Measurements from ENCODE around the gene TMPRSS9.
"Not testable (repeated sequence)": the region's sequence is repeated elsewhere in the genome, so short reads cannot be mapped to it uniquely, and the experiment has no call there.

Gene TMPRSS9

GRCh38 chr19:2454199-2454961 is 94.3 kb downstream of the TMPRSS9 start:
- Mint-ChIP-seq H3K36me3 (ENCODE audit: low read depth) (peaks cover 16% of the 10 kb centered on the region), H3K27ac (peak overlapping the region; percentile 72), H3K4me1 (ENCODE audit: low read depth) (peaks cover 8% of the 10 kb centered on the region), H3K4me3 (peak overlapping the region; percentile 85), H3K9me3 (no peaks in the 10 kb centered on the region), H3K27me3 (ENCODE audit: low read depth) (no peaks in the 10 kb centered on the region)
- DNase-seq (ENCODE audit: low spot score) = no peak

DNA sequence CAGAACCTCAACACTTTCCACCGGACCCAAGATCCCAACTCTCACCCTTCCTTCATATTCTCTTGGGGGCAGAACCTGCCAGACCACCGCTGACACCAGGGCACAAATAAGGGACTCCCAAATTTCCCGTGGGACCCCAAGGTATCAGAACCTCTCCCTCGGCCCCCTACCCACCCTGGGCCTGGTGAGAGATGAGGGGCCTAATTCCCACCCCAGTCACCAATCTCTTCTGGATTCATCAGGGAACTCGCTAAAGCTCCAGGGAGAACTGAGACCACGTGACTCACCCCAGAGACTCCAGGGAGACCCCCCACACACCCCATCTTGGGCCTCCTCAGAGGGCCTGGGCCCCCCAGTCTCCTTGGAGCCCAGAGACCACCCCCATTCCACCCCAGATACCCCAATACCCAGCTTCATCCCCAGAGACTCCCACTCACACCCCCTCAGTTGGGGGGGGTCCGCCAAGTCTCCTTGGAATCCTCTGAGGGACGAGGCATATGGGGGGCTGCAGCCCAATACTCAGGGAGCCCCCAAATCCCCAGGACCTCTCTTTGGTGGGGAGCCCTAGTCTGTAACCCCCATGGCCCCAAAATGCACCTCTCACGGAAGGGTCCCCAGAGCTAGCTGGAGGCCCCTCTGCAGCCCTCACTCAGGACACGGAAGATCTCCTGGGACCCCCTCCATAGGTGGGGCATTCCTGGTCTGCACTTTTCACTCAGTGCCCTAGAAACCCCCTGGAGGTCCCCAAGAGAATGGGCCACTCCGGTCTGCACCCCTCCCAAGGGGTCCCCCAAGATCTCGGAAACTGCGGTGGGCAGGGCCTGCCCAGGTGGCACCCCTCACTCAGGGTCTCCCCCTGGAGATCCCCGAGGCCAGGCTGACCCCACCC is 95.1 kb downstream of the TMPRSS9 start:
- peaks cover 13% of the 10 kb centered on the region for H3K36me3 Mint-ChIP-seq (ENCODE audit: low read depth)
- peaks cover 8% of the 10 kb centered on the region for H3K4me1 Mint-ChIP-seq (ENCODE audit: low read depth)
- peak overlapping the region; percentile 85 for H3K4me3 Mint-ChIP-seq
- H3K9me3 Mint-ChIP-seq = no peaks in the 10 kb centered on the region
- no peaks in the 10 kb centered on the region for H3K27me3 Mint-ChIP-seq (ENCODE audit: low read depth)
- H3K27ac Mint-ChIP-seq = peak overlapping the region; percentile 72
- DNase-seq (ENCODE audit: low spot score) = no peak

GRCh38 chr19:2455851-2456570 is 95.9 kb downstream of the TMPRSS9 start:
- Mint-ChIP-seq H3K4me3 (peak overlapping the region; percentile 85), H3K4me1 (ENCODE audit: low read depth) (peaks cover 10% of the 10 kb centered on the region), H3K27ac (peak overlapping the region; percentile 85), H3K27me3 (ENCODE audit: low read depth) (no peaks in the 10 kb centered on the region), H3K36me3 (ENCODE audit: low read depth) (peaks cover 11% of the 10 kb centered on the region), H3K9me3 (no peaks in the 10 kb centered on the region)
- peak; percentile 45 for DNase-seq (ENCODE audit: low spot score)

DNA sequence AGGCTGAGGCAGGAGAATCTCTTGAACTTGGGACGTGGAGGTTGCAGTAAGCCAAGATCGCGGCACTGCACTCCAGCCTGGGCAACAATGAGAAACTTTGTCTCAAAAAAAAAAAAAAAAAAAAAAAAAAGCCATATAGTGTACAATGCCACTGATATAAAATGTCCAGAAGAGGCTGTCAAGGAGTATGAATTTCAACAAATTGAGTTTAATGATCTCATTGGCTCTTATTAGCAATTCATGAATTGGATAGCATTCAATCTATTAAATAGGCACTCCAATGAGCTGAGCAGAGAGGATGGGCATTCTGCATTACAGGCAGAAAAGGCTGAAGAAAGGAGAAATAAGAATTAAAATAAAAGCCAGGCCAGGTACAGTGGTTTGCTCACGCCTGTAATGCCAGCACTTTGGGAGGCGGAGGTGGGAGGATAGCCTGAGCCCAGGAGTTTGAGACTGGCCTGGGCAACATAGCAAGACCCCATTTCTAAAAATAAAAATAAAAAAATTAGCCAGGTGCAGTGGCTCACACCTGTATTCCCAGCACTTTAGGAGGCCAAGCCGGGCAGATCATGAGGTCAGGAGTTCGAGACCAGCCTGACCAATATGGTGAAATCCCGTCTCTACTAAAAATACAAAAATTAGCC is 97.5 kb downstream of the TMPRSS9 start:
- no peak for DNase-seq (ENCODE audit: low spot score)
- H3K36me3 Mint-ChIP-seq (ENCODE audit: low read depth) = peaks cover 10% of the 10 kb centered on the region
- H3K27ac Mint-ChIP-seq = peak overlapping the region; percentile 87
- H3K4me1 Mint-ChIP-seq (ENCODE audit: low read depth) = peaks cover 16% of the 10 kb centered on the region
- peak overlapping the region; percentile 88 for H3K4me3 Mint-ChIP-seq
- H3K27me3 Mint-ChIP-seq (ENCODE audit: low read depth) = no peaks in the 10 kb centered on the region
- H3K9me3 Mint-ChIP-seq = no peaks in the 10 kb centered on the region

DNA sequence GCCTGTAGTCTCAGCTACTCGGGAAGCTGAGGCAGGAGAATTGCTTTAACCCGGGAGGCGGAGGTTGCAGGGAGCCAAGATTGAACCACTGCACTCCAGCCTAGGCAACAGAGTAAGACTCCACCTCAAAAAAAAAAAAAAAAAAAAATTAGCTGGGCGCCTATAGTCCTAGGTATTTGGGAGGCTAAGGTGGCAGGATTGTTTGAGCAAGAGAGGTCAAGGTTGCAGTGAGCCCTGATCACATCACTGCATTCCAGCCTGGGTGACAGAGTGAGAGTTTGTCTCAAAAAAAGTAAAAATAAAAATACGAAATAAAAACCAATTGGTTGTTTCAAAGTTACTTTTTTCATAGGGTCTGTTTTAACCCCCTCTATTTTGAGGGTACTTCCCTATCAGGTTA is 98.0 kb downstream of the TMPRSS9 start:
- peaks cover 16% of the 10 kb centered on the region for H3K4me1 Mint-ChIP-seq (ENCODE audit: low read depth)

DNA sequence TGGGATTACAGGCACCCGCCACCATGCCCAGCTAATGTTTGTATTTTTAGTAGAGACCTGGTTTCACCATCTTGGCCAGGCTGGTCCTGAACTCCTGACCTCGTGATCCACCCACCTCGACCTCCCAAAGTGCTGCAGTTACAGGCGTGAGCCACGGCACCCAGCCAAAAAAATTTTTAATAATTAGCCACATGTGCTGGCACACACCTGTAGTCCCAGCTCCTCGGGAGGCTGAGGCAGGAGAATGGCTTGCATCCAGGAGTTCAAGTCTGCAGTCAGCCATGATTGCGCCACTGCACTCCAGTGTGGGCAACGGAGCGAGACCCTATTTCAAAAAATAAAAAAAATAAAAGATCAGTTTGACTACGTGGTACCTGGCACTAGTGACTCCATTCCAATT is 98.7 kb downstream of the TMPRSS9 start:
- H3K4me3 Mint-ChIP-seq; H3K27me3 Mint-ChIP-seq (ENCODE audit: low read depth); H3K9me3 Mint-ChIP-seq; H3K27ac Mint-ChIP-seq; DNase-seq (ENCODE audit: low spot score): not testable (repeated sequence)
- Mint-ChIP-seq H3K36me3 (ENCODE audit: low read depth) (peaks cover 10% of the 10 kb centered on the region), H3K4me1 (ENCODE audit: low read depth) (peaks cover 16% of the 10 kb centered on the region)

More for the DNA sequence above, 98.0 kb downstream of the TMPRSS9 start:
- no peak overlapping the region for H3K27ac Mint-ChIP-seq
- no peak for DNase-seq (ENCODE audit: low spot score)
- no peaks in the 10 kb centered on the region for H3K27me3 Mint-ChIP-seq (ENCODE audit: low read depth)
- peaks cover 10% of the 10 kb centered on the region for H3K36me3 Mint-ChIP-seq (ENCODE audit: low read depth)
- no peak overlapping the region for H3K4me3 Mint-ChIP-seq
- H3K9me3 Mint-ChIP-seq = no peaks in the 10 kb centered on the region

- H3K27ac Mint-ChIP-seq = no peak overlapping the region
- no peak for DNase-seq (ENCODE audit: low spot score)
- H3K27me3 Mint-ChIP-seq (ENCODE audit: low read depth) = no peaks in the 10 kb centered on the region
- H3K4me3 Mint-ChIP-seq = peak overlapping the region; percentile 8
- no peaks in the 10 kb centered on the region for H3K9me3 Mint-ChIP-seq
- H3K4me1 Mint-ChIP-seq (ENCODE audit: low read depth) = peaks cover 14% of the 10 kb centered on the region
- H3K36me3 Mint-ChIP-seq (ENCODE audit: low read depth) = peaks cover 5% of the 10 kb centered on the region
Measured at GRCh38 chr19:2460245-2460644, 100.2 kb downstream of the TMPRSS9 start.

DNA sequence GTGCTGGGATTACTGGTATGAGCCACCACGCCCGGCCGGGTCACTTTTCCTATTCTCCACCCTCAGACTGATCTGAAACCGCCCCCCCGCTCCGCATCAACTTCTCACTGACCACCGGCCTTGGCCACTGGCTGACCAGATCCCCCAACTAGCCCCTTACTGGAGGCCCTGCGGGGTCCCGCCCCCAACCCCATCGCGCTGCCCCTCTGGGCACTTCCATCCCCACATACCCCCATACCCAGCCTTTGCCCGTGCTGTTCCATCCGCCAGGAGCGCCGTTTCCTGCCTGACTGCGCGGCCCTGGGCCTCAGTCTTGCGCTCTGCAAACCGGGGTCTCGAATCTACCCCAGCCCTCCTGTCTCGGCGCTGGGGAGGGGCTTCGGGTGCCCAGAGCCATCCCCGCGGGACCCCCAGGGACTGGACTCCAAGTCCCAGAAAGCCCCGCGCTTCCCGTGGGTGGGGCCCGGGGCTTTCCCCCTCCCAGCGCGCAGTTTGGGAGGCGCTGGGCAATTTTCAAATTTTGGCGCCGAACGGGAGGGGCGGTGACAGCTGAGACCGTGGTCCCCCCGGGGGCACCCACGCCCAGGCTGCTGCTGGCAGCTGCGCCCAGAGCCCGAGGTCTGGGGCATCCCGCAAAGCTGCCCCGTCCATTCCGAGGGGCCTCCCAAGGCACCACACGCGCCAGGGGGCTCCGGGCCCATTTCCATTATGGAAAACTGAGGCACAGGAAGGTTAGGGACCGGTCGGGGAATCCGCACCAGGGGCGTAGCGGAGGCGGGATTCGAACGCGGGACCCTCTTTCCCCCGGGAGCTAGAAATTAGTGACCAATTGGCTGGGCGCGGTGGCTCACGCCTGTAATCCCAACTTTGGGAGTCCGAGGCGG is 101.9 kb downstream of the TMPRSS9 start:
- peak; percentile 77 for DNase-seq (ENCODE audit: low spot score)
- Mint-ChIP-seq H3K27me3 (ENCODE audit: low read depth) (no peaks in the 10 kb centered on the region), H3K4me3 (peak overlapping the region; percentile 96), H3K9me3 (no peaks in the 10 kb centered on the region), H3K36me3 (ENCODE audit: low read depth) (peaks cover 4% of the 10 kb centered on the region), H3K27ac (peak overlapping the region; percentile 93), H3K4me1 (ENCODE audit: low read depth) (peaks cover 13% of the 10 kb centered on the region)

DNA sequence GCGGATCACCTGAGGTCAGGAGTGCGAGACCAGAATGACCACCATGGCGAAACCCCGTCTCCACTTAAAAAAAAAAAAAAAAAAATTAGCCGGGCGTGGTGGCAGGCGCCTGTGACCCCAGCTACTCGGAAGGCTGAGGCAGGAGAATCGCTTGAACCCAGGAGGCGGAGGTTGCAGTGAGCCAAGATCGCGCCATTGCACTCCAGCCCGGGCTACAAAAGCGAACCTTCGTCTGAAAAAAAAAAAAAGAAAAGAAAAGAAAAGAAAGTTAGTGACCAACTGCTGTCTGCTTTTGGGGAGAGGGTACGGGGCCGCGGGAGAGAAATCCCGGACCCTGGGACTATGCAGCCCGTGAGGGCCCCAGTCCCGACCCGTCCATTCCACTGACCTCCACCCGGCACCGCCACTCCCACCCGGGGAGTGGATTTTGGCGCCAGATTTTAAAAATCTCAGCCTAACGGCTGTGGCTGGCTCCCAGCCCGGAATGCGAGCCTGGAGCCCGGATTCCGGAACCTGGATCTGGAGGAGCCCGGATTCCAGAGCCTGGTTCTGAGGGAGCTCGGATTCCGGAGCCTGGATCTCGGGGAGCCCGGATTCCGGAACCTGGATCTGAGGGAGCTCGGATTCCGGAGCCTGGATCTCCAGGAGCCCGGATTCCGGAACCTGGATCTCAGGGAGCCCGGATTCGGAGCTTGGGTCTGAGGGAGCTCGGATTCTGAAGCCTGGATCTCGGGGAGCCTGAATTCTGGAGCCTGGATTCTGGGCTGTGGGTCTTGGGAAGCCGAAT is 102.8 kb downstream of the TMPRSS9 start:
- H3K27ac Mint-ChIP-seq = no peak overlapping the region
- H3K4me3 Mint-ChIP-seq = peak overlapping the region; percentile 96
- H3K27me3 Mint-ChIP-seq (ENCODE audit: low read depth) = no peaks in the 10 kb centered on the region
- no peaks in the 10 kb centered on the region for H3K9me3 Mint-ChIP-seq
- no peak for DNase-seq (ENCODE audit: low spot score)
- H3K4me1 Mint-ChIP-seq (ENCODE audit: low read depth) = peaks cover 8% of the 10 kb centered on the region
- H3K36me3 Mint-ChIP-seq (ENCODE audit: low read depth) = no peaks in the 10 kb centered on the region

DNA sequence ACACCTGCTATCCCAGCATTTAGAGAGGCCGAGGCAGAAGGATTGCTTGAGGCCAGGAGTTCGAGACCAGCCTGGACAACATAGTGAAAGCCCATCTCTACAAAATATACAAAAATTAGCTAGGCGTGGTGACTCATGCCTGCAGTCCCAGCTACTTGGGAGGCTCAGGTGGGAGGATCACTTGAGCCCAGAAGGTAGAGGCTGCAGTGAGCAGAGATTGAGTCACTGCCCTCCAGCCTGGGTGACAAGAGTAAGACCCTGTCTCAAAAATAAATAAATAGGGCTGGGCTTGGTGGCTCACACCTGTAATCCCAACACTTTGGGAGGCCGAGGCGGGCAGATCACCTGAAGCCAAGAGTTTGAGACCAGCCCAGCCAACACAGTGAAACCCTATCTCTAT is 103.6 kb downstream of the TMPRSS9 start:
- peak overlapping the region; percentile 50 for H3K4me3 Mint-ChIP-seq
- H3K36me3 Mint-ChIP-seq (ENCODE audit: low read depth); H3K9me3 Mint-ChIP-seq; DNase-seq (ENCODE audit: low spot score); H3K4me1 Mint-ChIP-seq (ENCODE audit: low read depth); H3K27me3 Mint-ChIP-seq (ENCODE audit: low read depth): not testable (repeated sequence)
- peak overlapping the region; percentile 26 for H3K27ac Mint-ChIP-seq

DNA sequence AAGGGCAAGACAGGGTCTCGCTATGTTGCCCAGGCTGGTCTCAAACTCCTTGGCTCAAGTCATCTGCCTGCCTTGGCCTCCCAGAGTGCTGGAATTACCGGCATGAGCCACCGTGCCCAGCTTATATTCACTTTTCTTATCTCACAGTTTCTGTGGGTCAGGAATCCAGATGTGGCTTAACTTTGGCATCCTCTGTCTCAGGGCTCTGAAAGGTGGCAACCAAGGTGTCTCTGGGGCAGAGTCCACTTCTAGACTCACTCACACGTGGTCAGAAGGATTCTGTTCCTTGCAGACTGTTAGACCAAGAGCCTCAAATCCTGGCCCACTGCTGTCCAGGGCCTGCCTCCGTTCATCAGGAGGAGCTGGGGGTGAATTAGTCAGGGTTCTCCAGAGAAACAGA is 104.3 kb downstream of the TMPRSS9 start:
- no peaks in the 10 kb centered on the region for H3K27me3 Mint-ChIP-seq (ENCODE audit: low read depth)
- no peak overlapping the region for H3K27ac Mint-ChIP-seq
- no peaks in the 10 kb centered on the region for H3K36me3 Mint-ChIP-seq (ENCODE audit: low read depth)
- DNase-seq (ENCODE audit: low spot score) = no peak
- peaks cover 12% of the 10 kb centered on the region for H3K4me1 Mint-ChIP-seq (ENCODE audit: low read depth)
- H3K9me3 Mint-ChIP-seq = no peaks in the 10 kb centered on the region
- H3K4me3 Mint-ChIP-seq = no peak overlapping the region

DNA sequence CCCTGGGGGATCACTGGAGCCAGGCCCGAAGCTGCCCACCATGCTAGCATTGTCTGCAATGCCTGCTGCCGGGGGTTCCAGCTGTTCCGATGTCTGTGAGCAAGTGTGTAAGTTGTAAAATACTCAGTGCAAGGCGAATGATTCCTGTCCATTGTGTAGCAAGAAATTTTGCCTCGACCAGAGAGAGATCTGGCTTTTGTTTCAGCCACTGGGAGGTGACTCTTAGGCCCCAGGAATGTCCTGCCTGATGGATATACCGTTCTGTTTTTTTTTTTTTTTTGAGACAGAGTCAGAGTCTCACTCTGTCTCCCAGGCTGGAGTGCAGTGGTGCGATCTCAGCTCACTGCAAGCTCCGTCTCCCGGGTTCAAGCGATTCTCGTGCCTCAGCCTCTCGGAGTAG is 108.5 kb downstream of the TMPRSS9 start:
- Mint-ChIP-seq H3K36me3 (ENCODE audit: low read depth) (no peaks in the 10 kb centered on the region), H3K4me3 (no peak overlapping the region), H3K9me3 (no peaks in the 10 kb centered on the region), H3K4me1 (ENCODE audit: low read depth) (peaks cover 8% of the 10 kb centered on the region), H3K27ac (no peak overlapping the region), H3K27me3 (ENCODE audit: low read depth) (no peaks in the 10 kb centered on the region)
- DNase-seq (ENCODE audit: low spot score) = no peak

Data from T-helper 2 cell treated with Interferon-gamma antibody and Interleukin-4, amounts not matched to agents 5 μg/mL and 100 μg/mL, for 36 hours (primary cell).